Mesothelial cell of epicardium (in vitro differentiated cells): ENCODE data around the gene RAB40A. TPM values are rescaled to one million over a fixed set of nuclear protein-coding genes. Genes with fewer than 3 reads are reported as not detected.

Experiments used
- DNase-seq, 2 experiments: peaks; one replicate each; pipeline ENCODE4 v3.0.0; 2021; ENCODE audit warnings: low spot score in 2 of 2; ENCODE audit not compliant: unreplicated experiment in 2 of 2
- H3K27ac Mint-ChIP-seq: 2 replicates; pipeline ENCODE4 v1.8.0; 2021; ENCODE audit warnings: mixed read lengths
- H3K27me3 Mint-ChIP-seq: 2 replicates; pipeline ENCODE4 v1.8.0; 2021; ENCODE audit warnings: low read depth, mixed read lengths
- H3K36me3 Mint-ChIP-seq: 2 replicates; pipeline ENCODE4 v1.8.0; 2021; ENCODE audit warnings: mixed read lengths
- H3K4me1 Mint-ChIP-seq: 2 replicates; pipeline ENCODE4 v1.8.0; 2021; ENCODE audit warnings: mixed read lengths
- H3K4me3 Mint-ChIP-seq: 2 replicates; pipeline ENCODE4 v1.8.0; 2021; ENCODE audit warnings: mild to moderate bottlenecking, moderate library complexity, mixed read lengths
- H3K9me3 Mint-ChIP-seq: 2 replicates; pipeline ENCODE4 v1.8.0; 2021; ENCODE audit warnings: mixed read lengths
- CTCF ChIP-seq: fragments of 200-600 bp; sonication (generic); IDR thresholded peaks from one replicate; pipeline ENCODE4 v1.5.0; 2021; ENCODE audit warnings: antibody characterized with exemption; ENCODE audit not compliant: unreplicated experiment
- total RNA-seq: library from RNA; stranded (reverse); gene quantifications from 3 replicates; pipeline ENCODE4 v1.2.1, GENCODE V29; 2021

The RAB40A gene
- total RNA-seq, 1 donor from 2014 or later = 0.78 TPM

DNA sequence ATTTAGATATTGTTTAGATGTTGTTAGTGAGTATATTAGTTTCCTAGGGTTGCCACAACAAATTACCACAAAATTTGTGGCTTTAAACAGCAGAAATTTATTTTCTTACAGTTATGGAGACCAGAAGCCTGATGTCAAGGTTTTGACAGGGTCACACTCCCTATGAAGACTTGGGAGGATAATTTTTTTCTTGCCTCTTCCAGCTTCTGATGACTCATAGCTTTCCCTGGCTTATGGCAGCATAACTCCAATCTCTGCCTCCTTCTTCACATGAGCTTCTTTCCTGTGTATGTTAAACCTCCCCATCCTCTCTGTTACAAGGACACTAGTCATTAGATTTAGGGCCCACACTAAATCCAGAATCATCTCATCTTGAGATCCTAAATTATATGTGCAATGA is 20.9 kb upstream of the RAB40A start:
- peaks cover under 1% of the 10 kb centered on the region for H3K9me3 Mint-ChIP-seq
- H3K4me1 Mint-ChIP-seq = peaks cover 6% of the 10 kb centered on the region
- no peak for TF ChIP-seq CTCF
- no peaks in the 10 kb centered on the region for H3K27me3 Mint-ChIP-seq
- H3K27ac Mint-ChIP-seq = no peak overlapping the region
- no peaks in the 10 kb centered on the region for H3K36me3 Mint-ChIP-seq
- no peak for DNase-seq
- H3K4me3 Mint-ChIP-seq = no peak overlapping the region

- Mint-ChIP-seq H3K9me3 (no peaks in the 10 kb centered on the region), H3K4me3 (no peak overlapping the region), H3K27me3 (no peaks in the 10 kb centered on the region), H3K27ac (no peak overlapping the region), H3K4me1 (peaks cover 6% of the 10 kb centered on the region), H3K36me3 (no peaks in the 10 kb centered on the region)
- TF ChIP-seq CTCF = no peak
- DNase-seq = no peak
Measured at GRCh38 chrX:103539695-103540094, 20.4 kb upstream of the RAB40A start.

GRCh38 chrX:103538728-103539127 is 19.4 kb upstream of the RAB40A start:
- Mint-ChIP-seq H3K27ac (no peak overlapping the region), H3K4me3 (no peak overlapping the region), H3K36me3 (no peaks in the 10 kb centered on the region), H3K27me3 (no peaks in the 10 kb centered on the region), H3K9me3 (no peaks in the 10 kb centered on the region), H3K4me1 (peaks cover 7% of the 10 kb centered on the region)
- no peak for DNase-seq
- no peak for TF ChIP-seq CTCF

- Mint-ChIP-seq H3K4me1 (peaks cover 10% of the 10 kb centered on the region), H3K27me3 (no peaks in the 10 kb centered on the region), H3K9me3 (no peaks in the 10 kb centered on the region), H3K4me3 (no peak overlapping the region), H3K36me3 (no peaks in the 10 kb centered on the region), H3K27ac (no peak overlapping the region)
- no peak for TF ChIP-seq CTCF
- no peak for DNase-seq
Measured at GRCh38 chrX:103537871-103538387, 18.6 kb upstream of the RAB40A start.

GRCh38 chrX:103536732-103537131 is 17.4 kb upstream of the RAB40A start:
- Mint-ChIP-seq H3K27ac (no peak overlapping the region), H3K4me1 (peaks cover 10% of the 10 kb centered on the region), H3K27me3 (no peaks in the 10 kb centered on the region), H3K36me3 (no peaks in the 10 kb centered on the region), H3K9me3 (no peaks in the 10 kb centered on the region), H3K4me3 (no peak overlapping the region)
- DNase-seq = no peak
- TF ChIP-seq CTCF = no peak

- H3K27me3 Mint-ChIP-seq = no peaks in the 10 kb centered on the region
- H3K27ac Mint-ChIP-seq = peak overlapping the region; percentile 49
- TF ChIP-seq CTCF = no peak
- H3K36me3 Mint-ChIP-seq = no peaks in the 10 kb centered on the region
- no peaks in the 10 kb centered on the region for H3K9me3 Mint-ChIP-seq
- H3K4me1 Mint-ChIP-seq = peaks cover 10% of the 10 kb centered on the region
- no peak for DNase-seq
- no peak overlapping the region for H3K4me3 Mint-ChIP-seq
Measured at GRCh38 chrX:103536071-103536470, 16.8 kb upstream of the RAB40A start.
